Tongue (tissue), 2 donors: ENCODE data around the gene CILP2. TPM values are rescaled to one million over a fixed set of nuclear protein-coding genes. Genes with fewer than 3 reads are reported as not detected.

ENCODE experiments used
- DNase-seq: peaks from one replicate; pipeline ENCODE4 v3.0.0-alpha.2; 2015
- total RNA-seq: library from RNA; depleted of rRNA; stranded (reverse); fragments of >200 nt; gene quantifications from one replicate; pipeline ENCODE4 v1.2.3, GENCODE V29; 2014

Gene CILP2
- total RNA-seq, 1 donor from 2014 or later = 5.5 TPM

DNA sequence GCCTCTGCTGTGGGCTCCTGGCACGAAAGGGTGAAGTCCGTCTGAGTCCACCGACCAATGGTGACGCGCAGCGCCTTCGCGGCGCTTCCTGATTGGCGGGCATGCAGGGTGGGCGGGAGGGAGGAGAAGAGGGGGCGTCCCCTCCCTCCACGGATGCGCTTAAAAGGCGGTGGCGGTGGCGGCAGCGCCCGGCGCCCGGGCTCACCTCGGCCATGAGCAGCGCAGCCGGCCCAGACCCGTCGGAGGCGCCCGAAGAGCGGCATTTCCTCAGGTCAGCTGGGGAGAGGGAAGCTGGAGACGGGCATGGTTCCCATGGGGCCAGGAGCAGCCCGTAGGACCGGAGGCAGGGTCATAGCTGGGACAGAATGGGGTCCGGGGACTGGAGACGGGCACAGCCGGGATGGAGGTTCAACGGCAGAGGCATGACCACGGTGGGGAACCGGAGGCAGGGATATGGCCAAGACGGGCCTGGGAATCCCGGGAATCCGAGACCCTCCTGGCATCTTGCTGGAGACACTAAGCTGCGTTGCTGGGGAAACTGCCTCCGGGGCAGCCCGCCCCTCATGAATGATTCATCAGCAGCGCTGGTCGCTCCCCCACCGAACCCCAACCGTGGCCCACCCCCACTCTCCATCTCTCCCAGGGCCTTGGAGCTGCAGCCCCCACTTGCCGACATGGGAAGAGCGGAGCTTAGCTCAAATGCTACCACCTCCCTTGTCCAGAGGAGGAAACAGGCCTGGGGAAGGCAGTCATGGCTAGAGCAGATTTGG lies 9.2 kb upstream of the CILP2 start, which contains the start of gene YJEFN3:
Gene YJEFN3, plus strand, starts transcription at position 191 of the 770 bp plus-strand sequence. Its CDS starts 22 bp downstream, at position 213.
- peak; percentile 67 for DNase-seq

DNA sequence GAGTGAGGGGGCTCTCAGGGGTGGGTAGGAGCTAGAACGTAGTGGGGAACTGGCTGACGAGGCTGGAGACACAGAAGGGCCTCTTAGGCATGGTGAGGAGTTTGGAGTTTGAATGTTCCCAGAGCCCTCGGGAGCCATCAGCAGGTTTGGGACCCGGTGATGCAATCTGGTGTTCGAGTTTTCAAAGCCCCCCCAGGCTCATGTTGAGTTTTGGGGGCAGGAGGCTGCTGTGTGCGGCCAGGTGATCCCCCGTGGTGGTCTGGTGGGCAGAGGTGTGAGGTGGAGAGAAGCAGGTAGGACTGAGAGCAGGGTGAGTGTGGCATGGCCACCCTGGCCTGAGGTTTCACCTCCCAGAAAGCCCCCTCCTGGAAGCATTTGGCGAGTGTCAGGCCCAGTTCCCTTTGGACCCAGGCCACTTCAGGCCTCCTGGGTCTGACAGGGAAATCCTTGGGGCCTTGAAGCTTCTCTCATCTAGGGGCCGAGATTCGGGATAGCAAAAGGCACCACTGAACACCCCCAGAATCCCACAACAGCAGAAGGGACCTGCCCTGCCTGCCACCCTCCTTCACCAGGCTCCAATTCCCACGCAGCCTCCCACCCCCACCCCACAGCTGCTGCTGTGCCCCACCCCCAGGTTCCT lies 8.2 kb upstream of the CILP2 start:
- no peak for DNase-seq

DNA sequence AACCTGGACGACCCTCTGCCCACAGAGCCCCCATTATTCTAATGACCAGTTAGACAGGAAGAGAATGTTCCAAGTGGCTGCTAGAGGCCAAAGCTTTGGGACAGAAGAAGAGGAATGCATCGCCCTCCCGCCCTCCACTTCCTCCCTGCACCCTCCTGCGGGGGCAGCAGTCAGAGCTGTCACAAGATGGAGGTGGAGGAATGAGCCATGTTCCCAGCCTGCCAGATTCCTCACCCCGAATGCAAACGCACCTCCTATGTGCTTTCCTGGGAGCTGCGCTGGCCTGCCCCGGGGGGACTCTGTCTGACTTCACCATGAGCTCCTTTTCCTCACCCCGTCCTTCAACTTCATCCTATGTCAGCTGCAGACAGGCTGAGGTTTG lies 7.7 kb upstream of the CILP2 start:
- no peak for DNase-seq

DNA sequence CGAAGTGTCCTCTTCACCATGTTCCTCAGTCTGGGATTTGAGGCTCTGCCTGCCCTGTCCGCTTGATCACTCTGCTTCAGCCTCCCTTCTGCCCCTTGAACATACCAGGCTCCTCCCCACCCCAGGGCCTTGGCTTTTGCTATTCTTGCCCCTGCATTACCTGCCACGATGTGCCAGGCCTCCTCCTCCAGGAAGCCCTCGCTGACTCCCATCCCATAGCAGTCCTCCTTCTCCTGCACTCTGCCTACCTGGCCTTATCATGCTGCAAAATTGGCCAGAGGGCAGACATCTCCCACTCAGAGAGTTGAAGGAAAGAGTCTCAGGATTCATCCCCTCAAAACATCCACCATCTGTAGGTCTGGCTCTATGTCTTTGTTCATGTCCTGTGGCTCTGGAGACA lies 7.2 kb upstream of the CILP2 start:
- DNase-seq = no peak

DNA sequence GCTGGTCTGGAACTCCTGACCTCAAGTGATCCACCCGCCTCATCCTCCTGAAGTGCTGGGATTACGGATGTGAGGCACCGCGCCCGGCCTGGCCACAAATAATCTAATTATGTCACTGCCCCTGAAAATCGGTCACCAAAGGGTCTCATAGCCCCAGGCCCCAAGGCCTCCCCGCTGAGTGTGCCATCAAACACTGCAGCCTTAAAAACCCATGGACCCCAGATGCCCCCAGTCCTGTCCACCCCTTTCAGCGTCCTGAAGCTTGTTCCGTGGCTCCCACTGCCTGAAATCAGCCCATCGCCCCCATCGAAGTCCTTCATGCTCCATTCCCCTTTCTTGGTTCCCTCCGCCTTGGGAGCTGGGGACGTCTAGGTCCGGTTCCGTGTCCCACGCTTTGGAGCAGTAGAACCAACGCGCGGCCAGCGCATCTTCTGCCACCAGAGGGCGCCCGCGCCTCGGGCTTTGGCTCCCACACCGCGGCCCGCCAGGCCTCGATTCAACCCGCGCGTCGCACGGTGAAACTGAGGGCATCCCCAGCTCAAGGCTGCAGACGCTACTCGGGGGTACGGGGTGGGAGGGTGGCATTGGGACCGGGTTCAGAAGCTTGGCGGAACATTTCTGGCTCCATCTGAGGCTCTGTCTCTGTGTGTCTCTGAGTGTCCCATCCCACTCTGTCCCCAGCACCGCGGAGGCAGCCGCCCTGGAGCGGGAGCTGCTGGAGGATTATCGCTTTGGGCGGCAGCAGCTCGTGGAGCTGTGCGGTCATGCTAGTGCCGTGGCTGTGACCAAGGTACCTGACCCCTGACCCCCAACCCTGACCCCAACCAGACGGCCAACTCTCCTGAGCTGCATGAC lies 5.9 kb upstream of the CILP2 start:
- DNase-seq = peak; percentile 86

DNA sequence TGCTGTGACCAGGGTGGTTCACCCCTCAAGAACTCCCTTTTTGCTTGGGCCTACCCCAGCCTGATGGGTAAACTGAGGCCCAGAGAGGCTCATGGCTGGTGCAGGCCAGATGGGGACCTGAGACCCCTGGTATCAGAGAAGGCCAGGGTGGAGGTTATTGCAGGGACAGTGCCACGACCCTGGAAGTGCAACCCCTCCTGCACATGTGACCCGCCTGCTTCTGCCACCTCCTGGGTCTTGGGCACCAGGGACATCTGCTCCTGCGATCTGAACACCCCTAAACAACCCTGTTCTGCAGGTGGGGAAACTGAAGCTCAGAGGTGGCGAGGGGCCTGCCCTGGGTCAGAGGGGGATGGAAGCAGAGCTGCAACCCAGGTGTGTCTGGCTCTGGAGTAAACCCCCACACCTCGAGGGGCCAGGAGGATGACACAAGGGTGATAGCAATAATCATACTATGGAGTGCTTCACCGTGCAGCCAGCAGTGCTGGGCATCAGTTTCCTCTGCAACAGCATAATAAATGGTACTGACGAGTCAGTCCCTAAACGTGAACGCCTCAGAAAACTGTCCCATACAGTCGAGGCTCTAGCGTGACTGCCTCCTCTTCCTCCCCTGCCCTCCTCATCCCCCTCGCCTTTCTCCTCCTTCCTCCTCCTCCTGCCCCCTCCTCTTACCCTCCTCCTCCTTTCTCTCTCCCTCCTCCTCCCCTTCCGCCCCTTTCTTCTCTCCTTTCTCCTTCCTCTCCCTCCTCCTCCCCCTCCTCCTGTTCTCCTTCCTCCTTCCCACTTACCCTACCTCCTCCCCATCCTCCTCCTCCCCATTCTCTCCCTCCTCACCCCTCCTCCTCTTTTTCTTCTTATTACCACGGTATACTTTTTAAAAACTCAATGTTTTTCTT lies 5.0 kb upstream of the CILP2 start:
- no peak for DNase-seq

DNA sequence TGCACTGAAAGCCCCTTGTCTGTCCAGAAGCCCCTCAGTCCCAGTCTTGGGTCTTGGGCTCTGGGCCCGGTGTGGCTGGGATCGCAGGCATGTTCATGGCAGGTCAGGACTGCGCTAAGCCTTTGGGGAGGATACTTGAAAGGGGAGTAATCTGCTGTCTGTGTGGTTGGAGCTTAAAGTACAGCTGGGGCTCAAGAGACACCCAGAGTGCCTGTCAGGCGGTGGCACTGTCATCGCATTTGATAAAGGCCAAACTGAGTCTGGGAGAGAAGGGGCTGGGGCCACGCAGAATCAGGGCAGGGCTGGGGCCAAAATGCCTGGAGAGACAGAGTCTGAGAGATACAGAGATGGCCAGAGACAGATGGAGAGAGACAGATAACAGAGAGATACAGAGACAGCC lies 4.2 kb upstream of the CILP2 start:
- no peak for DNase-seq

DNA sequence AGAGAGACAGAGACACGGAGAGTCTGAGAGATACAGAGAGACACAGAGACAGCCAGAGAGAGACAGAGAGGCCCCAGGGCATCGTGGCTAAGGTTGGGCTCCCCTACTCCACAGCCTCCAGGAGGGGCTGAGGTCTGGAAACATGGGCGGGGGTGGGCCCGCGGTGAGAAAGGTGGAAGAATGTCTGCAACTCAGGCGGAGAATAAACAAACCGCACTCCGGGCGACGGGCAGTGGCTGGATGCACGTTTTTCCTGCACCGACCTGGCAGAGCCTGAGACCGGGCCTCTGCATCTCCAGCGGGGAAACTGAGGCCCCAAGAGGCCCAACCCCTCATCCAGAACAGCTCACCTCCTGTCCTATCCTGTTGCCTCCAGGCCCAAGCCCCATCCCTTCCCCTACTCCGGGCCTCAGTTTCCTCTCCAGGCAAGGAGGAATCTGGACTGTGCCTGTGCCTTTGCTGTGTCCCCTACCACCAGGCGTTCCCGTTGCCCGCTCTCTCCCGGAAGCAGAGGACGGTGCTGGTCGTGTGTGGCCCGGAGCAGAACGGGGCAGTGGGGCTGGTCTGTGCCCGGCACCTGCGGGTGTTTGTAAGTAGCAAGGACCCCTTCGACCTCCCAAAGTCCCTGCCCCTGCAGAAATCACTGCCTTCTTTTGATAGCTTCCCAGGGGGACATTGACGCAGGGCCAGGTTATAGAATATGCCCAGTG lies 3.4 kb upstream of the CILP2 start:
- no peak for DNase-seq

DNA sequence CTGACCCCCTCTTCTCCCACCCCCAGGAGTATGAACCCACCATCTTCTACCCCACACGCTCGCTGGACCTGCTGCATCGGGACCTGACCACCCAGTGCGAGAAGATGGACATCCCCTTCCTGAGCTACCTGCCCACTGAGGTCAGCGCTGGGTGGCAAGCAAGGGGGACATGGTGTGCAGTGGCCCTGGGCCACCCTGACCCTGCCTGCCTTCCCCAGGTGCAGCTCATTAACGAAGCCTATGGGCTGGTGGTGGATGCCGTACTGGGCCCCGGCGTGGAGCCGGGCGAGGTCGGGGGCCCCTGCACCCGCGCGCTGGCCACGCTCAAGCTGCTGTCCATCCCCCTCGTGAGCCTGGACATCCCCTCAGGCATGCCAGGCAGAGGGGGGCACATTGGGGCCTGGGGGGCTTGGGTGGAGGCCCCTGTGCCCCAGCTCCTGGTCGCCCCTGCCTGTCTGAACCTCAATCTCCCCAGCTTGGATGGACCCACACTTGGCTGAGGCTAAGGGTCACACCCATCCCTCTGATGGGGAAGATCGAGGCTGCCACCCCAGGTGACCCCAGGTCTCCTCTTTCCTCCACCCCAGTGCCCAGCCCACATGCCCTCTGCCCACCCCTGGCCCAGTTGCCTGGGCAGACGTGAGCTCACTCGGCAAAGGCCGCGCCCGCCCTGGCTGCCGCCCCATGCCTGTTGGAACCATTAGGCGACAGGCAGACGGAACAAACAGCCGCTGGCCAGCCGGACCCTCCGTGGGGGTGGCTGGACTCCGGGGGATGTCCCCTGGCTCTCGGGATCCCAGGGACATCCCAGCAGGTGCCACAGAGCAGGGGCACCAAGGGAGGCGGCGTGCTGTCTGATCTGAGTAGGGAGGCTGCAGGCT lies 2.5 kb upstream of the CILP2 start:
- DNase-seq = no peak

DNA sequence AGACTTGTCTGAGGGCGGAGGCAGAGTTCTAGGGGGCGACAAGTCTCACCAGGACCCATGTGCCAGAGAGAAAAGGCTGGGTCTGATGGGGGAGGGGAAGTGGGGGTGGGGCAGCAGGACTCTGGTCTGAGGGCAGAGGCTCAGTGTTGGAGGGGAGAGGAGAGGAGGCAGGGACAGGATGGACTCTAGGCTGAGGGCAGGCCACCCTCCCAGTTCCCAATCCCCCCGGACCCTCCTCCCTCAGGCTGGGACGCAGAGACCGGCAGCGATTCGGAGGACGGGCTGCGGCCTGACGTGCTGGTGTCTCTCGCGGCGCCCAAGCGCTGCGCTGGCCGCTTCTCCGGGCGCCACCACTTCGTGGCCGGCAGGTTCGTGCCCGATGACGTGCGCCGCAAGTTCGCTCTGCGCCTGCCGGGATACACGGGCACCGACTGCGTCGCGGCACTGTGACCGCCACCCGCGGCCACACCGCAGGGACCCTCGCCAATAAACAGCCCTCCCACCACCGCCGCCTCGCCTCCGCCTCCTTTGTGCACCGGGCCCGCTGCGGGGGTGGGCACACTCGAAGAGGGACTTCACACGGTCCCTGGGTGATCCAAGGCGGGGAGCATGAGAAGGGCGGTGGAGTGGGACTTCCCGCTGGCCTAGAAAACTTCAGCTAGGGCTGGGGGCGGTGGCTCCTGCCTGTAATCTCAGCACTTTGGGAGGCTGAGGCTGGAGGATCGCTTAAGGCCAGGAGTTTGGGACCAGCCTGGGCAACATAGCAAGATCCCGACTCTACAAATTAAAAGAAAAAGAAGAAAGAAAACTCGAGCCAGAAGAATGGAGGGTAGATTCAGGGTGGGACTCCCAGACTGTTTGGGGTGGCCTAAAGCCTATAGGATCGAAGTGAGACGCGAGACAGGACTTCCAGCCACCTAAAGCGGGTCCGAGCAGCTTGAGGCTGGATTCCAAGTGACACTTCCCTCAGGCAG lies 703 bp upstream of the CILP2 start:
- no peak for DNase-seq

DNA sequence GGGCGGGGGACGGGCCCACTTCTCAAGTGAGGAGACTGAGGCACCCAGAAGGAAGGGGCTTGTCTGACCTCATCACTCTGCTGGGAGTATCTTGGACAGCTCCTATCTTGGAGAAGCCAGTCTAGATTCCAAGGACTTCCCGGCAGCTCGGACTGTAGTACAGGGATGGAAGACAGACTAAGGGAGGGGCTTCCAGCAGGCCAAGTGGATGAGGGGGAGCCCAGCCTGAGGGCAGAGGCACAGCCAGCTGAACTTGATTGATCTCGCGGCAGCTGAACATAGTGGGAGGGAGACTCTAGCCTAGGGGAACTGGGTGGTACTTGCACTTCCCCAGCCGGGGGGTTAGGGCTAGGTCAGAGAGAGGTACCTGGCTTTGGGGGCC lies 711 bp downstream of the CILP2 start:
- DNase-seq = no peak

DNA sequence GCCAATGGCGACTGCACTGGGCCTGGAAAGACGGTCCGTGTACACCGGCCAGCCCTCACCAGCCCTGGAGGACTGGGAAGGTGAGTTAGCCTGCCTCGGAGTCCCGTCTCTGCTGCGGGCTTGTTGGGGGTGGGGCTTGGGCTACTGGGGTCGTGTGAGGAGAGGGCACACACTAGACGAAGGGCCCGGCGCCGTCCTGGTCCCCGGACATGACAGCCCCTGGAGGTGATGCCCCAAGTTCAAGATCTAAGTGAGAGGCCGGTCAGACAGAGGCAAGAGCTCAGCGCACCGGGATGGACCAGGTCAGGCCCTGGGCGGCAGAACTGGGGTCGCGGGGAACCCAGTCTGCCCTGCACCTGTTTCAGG lies 1.6 kb downstream of the CILP2 start:
- no peak for DNase-seq

DNA sequence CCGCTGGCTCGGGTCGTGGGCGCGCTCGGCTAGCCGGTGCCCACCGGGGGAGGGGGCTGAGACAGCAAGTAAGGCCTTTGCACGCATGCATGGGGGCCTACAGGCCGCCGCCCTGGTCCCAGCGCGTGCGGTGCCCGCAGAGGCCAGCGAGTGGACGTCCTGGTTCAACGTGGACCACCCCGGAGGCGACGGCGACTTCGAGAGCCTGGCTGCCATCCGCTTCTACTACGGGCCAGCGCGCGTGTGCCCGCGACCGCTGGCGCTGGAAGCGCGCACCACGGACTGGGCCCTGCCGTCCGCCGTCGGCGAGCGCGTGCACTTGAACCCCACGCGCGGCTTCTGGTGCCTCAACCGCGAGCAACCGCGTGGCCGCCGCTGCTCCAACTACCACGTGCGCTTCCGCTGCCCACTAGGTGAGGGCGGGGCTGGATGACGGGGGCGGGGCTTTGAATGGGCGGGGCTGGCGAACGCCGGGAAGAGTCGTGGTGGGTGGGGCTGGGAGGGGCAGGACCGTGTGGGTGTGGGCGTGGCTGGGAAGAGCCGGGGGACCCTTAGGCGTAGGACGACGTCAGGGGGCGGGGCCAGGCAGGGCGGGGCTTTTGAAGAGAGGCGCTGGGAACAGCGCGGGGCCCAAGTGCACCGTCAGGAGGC lies 2.1 kb downstream of the CILP2 start:
- peak; percentile 87 for DNase-seq

DNA sequence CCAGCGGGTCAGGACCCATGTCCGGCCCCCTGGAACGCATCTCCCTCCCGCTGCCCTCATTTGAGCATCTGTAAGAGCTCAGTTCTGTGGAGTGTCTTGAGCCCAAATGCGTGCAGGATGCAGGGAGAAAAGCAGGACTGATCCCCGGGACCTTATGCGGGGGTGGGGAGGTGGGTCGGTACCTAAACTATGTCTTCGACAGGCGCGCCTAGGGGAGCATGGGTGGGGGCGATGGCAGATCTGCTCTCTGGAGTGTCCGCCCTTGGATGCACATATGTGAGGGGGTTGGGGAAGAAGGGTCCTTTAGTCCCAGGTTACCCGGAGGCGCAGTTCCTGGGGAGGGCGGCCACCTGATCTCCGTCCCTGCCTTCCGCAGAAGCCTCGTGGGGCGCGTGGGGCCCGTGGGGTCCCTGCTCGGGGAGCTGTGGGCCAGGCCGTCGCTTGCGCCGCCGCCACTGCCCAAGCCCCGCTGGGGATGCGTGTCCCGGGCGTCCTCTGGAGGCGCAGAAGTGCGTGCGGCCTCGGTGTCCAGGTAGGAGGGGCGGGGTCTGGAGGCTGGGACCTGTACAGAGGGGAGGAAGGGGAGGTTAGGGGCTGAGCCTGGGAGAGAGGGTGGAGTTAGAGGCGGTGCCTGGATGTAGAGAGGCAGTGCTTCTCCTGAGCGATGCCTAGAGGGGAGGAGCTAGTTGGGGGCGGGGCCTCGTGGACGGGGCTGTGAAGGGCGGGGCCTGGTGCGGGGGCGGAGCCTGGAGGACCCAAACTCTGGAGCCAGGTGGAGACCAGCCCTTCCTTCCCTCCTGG lies 2.9 kb downstream of the CILP2 start:
- peak; percentile 53 for DNase-seq

DNA sequence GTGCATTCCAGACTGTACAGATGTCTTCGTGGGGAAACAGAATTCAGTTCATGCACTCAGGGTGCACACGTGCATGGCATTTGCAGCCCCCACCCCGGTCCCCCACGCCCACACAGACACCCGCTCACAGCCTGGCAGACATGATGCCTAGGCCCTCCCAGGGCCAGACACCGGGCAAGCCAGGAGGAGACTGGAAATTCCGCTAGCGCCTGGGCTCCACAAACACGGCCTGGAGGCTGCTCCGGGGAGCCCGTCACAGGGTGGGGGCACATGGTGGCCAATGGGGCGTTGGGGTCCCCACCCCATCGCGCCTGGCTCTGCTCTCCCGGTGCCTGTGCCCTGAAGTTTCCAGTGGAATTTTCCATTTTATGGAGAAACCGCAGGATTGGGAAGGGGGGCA lies 3.6 kb downstream of the CILP2 start:
- no peak for DNase-seq

DNA sequence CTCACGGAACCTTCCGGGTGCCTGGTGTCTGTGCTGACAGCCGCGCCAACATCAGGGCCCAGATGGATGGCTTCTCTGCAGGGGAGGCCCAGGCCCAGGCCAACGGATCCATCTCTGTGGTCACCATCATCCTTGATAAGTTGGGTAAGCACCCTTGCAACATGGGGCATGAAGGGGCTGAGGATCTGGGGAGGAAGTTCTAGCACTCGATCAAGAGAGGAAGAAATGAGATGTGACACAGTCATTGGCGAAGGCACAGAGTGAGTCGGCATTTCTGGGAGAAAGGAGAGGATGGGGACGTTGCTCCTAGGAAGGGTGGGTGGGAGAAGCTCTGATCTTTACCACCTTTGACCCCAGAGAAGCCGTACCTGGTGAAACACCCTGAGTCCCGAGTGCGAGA lies 4.4 kb downstream of the CILP2 start:
- no peak for DNase-seq

DNA sequence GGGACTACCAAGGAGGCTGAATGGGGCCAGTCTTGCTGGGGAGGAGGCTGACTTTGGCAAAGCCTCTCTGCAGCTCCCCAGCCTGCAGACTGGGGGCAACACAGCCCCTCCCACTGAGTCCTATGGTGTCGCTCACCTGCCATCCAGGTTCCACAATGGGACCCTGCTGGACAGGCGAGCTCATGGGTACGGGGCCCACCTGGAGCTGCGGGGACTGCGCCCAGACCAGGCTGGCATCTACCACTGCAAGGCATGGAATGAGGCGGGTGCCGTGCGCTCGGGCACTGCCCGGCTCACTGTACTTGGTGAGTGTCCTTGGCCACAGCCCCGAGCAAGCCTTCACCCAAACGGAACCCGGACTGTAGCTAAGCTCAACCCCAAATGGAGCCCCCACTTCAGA lies 5.0 kb downstream of the CILP2 start:
- DNase-seq = no peak

DNA sequence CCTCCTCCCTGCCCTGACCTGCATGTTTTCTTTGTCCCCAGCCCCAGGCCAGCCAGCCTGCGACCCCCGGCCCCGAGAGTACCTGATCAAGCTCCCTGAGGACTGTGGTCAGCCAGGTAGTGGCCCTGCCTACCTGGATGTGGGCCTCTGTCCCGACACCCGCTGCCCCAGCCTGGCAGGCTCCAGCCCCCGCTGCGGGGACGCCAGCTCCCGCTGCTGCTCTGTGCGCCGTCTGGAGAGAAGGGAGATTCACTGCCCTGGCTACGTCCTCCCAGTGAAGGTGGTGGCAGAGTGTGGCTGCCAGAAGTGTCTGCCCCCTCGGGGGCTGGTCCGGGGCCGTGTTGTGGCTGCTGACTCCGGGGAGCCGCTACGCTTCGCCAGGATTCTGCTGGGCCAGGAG lies 5.6 kb downstream of the CILP2 start:
- DNase-seq = no peak
